PC-9 (cell line): ENCODE data around the gene KCNA10.

Experiments
- CTCF ChIP-seq: fragments of 200-600 bp; sonication (generic); conservative IDR thresholded peaks from 2 replicates; pipeline ENCODE4 v1.6.1; 2017; ENCODE audit warnings: mixed run types, antibody characterized with exemption, mild to moderate bottlenecking, moderate library complexity
- EZH2 ChIP-seq: fragments of 200-600 bp; sonication (generic); IDR thresholded peaks from 2 replicates; pipeline ENCODE4 v1.8.0; 2017; ENCODE audit warnings: antibody characterized with exemption, low read depth

GRCh38 chr1:110529011-110529410 lies 10.0 kb upstream of the KCNA10 start:
- TF ChIP-seq CTCF = no peak
- no peak for TF ChIP-seq EZH2
